GM10248 (cell line): ENCODE measurements around the gene PLBD2.

Experiments used
- CTCF ChIA-PET: fragments of 300-600 bp; sonication (Branson Sonifier 250); formaldehyde crosslinking; extraction: SDS; loops from one replicate; lab custom pipeline; 2021; ENCODE audit warnings: antibody characterized with exemption; lab: Yijun Ruan, JAX
- POLR2A ChIA-PET: fragments of 350-650 bp; sonication (Branson Sonifier 250); formaldehyde crosslinking; extraction: SDS; loops from one replicate; lab custom pipeline; 2020; ENCODE audit warnings: antibody characterized with exemption; lab: Yijun Ruan, JAX
- DNase-seq: peaks from one replicate; pipeline ENCODE4 v3.0.0; 2012; ENCODE audit errors: extremely low spot score
- TF ChIP-seq, protein P1 (sequence below): IDR thresholded peaks from 2 replicates; pipeline ENCODE4 v1.5.1; 2012; ENCODE audit warnings: mild to moderate bottlenecking, low read depth; ENCODE audit errors: extremely low read depth, missing control alignments, control extremely low read depth

The PLBD2 gene

DNA sequence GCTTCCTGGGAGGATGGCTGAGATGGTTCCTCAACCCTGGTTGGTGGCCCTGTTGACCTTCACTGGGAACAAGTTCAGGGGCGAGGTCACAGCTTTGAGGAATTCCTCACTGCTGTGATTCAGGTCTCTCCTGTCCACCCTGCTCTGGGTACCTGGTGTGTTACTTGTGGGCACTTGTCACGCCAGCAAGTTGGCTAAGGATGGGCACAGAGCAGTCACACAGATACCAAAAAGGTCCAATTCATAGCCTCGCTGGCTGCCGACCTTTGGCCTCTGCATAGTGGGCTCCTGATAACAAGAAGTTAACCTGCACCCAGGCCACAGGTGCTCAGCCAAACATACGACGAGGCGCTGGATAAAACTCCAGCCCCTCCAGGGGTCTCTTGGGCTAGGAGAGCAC lies 34.1 kb downstream of the PLBD2 start:
- DNase-seq: no peak
- CTCF ChIA-PET: no interaction called here
- TF ChIP-seq, protein P1, sequence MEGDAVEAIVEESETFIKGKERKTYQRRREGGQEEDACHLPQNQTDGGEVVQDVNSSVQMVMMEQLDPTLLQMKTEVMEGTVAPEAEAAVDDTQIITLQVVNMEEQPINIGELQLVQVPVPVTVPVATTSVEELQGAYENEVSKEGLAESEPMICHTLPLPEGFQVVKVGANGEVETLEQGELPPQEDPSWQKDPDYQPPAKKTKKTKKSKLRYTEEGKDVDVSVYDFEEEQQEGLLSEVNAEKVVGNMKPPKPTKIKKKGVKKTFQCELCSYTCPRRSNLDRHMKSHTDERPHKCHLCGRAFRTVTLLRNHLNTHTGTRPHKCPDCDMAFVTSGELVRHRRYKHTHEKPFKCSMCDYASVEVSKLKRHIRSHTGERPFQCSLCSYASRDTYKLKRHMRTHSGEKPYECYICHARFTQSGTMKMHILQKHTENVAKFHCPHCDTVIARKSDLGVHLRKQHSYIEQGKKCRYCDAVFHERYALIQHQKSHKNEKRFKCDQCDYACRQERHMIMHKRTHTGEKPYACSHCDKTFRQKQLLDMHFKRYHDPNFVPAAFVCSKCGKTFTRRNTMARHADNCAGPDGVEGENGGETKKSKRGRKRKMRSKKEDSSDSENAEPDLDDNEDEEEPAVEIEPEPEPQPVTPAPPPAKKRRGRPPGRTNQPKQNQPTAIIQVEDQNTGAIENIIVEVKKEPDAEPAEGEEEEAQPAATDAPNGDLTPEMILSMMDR: no peak
- POLR2A ChIA-PET: no interaction called here

DNA sequence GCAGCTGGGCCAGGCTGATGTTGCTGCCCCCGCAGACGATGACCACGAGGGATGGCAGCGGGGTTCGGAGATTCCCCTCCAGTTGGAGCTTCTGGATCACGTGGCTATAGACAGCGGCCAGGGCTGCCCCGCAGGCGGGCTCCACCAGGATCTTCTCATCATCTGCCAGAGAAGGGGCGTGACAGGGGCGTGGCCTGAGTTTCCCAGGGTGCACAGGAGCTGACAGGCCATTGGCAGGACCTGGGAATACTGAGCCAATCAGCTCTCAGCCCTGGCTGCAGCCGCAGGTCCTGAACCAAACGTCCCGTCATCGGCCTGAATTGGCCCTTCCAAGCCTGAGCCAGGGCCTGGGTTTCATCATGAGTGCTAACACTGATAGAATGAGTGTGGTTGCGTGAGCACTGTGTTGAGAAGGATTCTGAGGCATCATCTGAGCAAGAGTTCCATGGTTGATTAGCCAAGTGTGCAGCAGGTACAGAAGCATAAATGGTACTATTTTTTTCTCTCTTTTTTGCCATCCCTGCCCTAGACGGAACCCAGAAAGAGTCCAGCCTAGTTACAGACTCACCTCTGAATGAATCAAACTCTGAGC lies 34.7 kb downstream of the PLBD2 start:
- TF ChIP-seq, protein P1: no peak
- peak; percentile 42 for DNase-seq
- ChIA-PET CTCF (interaction anchor here (1.4 kb wide), 1 partner anchor 11 kb away, joined by 3 read pairs; the partner anchor contains the start of gene SDS), POLR2A (no interaction called here)

- POLR2A ChIA-PET: no interaction called here
- TF ChIP-seq, protein P1: no peak
- CTCF ChIA-PET: interaction anchor here (1.4 kb wide), 1 partner anchor 10 kb away, joined by 3 read pairs; the partner anchor contains the start of gene SDS
- no peak for DNase-seq
Observed at GRCh38 chr12:113393749-113394148, 35.4 kb downstream of the PLBD2 start.

- POLR2A ChIA-PET: interaction anchor here (0.5 kb wide), 1 partner anchor 12 kb away, joined by 10 read pairs; no protein-coding TSS in a partner anchor
- CTCF ChIA-PET: no interaction called here
- TF ChIP-seq, protein P1: no peak
- DNase-seq: no peak
Observed at GRCh38 chr12:113395119-113395518, 36.7 kb downstream of the PLBD2 start.

GRCh38 chr12:113396200-113396599 lies 37.8 kb downstream of the PLBD2 start:
- DNase-seq: no peak
- TF ChIP-seq, protein P1: no peak
- CTCF ChIA-PET: no interaction called here
- POLR2A ChIA-PET: no interaction called here

GRCh38 chr12:113396828-113397496 lies 38.6 kb downstream of the PLBD2 start:
- ChIA-PET CTCF (interaction anchor here (1.0 to 1.5 kb wide), 2 partner anchors 11 to 13 kb away, joined by 3 read pairs; no protein-coding TSS in a partner anchor), POLR2A (no interaction called here)
- no peak for DNase-seq
- TF ChIP-seq, protein P1: no peak
